ENCODE measurements around the gene JAKMIP2. TPM values are rescaled to one million over a fixed set of nuclear protein-coding genes. Genes with fewer than 3 reads are reported as not detected.
"Not testable (repeated sequence)": the region's sequence is repeated elsewhere in the genome, so short reads cannot be mapped to it uniquely, and the experiment has no call there.

Gene JAKMIP2
- polyA plus RNA-seq, 1 of the 3 experiments (the other 2 are of a cell fraction): 2.1 TPM

GRCh38 chr5:147635882-147636728 lies 146.4 kb downstream of the JAKMIP2 start:
- no peak overlapping the region for H2AFZ ChIP-seq (ENCODE audit: low read depth)
- H3K9ac ChIP-seq: no peak overlapping the region
- H3K27ac ChIP-seq (ENCODE audit: low read depth in 2 of 2, low read length in 1 of 2): no peak overlapping the region
- H3K9me3 ChIP-seq: no peaks in the 10 kb centered on the region
- H3K4me3 ChIP-seq (ENCODE audit: low read depth in 2 of 2, low read length in 1 of 2): no peak overlapping the region
- CTCF ChIA-PET: interaction anchor here (0.6 to 3.5 kb wide), 3 partner anchors 8 to 1131 kb away, joined by 3 to 28 read pairs (median 15); no protein-coding TSS in a partner anchor
- no peak overlapping the region for H3K4me2 ChIP-seq
- no peaks in the 10 kb centered on the region for H3K9me2 ChIP-seq
- WGBS (ENCODE audit: low lambda C conversion rate): 86% methylated on average over 15 of the region's 15 CpGs
- POLR2A ChIA-PET: no interaction called here
- H3K27me3 ChIP-seq (ENCODE audit: insufficient read depth): no peaks in the 10 kb centered on the region
- no peak for DNase-seq
- H3K4me1 ChIP-seq (ENCODE audit: control insufficient read depth in 1 of 2, insufficient read depth in 2 of 2, low read depth in 1 of 2, low read length in 1 of 2): peaks cover 0 to 9% of the 10 kb centered on the region in 2 experiments; a peak in 1 of 4 replicates
- TF ChIP-seq MXI1 (IDR thresholded peaks at IDR 0.05; ENCODE audit: low read depth, low read length) (no peak), JUND (IDR thresholded peaks at IDR 0.05) (no peak), REST (IDR thresholded peaks at IDR 0.05; ENCODE audit: low read depth, low read length) (no peak), RFX5 (IDR thresholded peaks at IDR 0.05; ENCODE audit: low read length) (no peak), TEAD4 (IDR thresholded peaks at IDR 0.05; ENCODE audit: borderline replicate concordance, insufficient read depth) (no peak), TCF12 (IDR thresholded peaks at IDR 0.05) (no peak), SIN3A (IDR thresholded peaks at IDR 0.05; ENCODE audit: borderline replicate concordance, low read depth, low read length) (no peak), FOXJ3 (CRISPR knock-in tag; IDR thresholded peaks at IDR 0.05) (no peak), RXRA (IDR thresholded peaks at IDR 0.05; ENCODE audit: borderline replicate concordance, low read depth) (no peak), YY1 (IDR thresholded peaks at IDR 0.05; ENCODE audit: low read depth) (no peak), ELF1 (IDR thresholded peaks at IDR 0.05) (no peak), GATA2 (CRISPR knock-in tag; IDR thresholded peaks at IDR 0.05) (no peak), FOXM1 (IDR thresholded peaks at IDR 0.05; ENCODE audit: low read depth) (no peak), RAD21 (IDR thresholded peaks at IDR 0.05; ENCODE audit: low read length) (no peak), RCOR1 (IDR thresholded peaks at IDR 0.05; ENCODE audit: low read length) (no peak), GABPA (IDR thresholded peaks at IDR 0.05; ENCODE audit: low read depth) (no peak)
- TF ChIP-seq, protein P1, sequence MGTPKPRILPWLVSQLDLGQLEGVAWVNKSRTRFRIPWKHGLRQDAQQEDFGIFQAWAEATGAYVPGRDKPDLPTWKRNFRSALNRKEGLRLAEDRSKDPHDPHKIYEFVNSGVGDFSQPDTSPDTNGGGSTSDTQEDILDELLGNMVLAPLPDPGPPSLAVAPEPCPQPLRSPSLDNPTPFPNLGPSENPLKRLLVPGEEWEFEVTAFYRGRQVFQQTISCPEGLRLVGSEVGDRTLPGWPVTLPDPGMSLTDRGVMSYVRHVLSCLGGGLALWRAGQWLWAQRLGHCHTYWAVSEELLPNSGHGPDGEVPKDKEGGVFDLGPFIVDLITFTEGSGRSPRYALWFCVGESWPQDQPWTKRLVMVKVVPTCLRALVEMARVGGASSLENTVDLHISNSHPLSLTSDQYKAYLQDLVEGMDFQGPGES (IDR thresholded peaks at IDR 0.05; ENCODE audit: low read depth, low read length): no peak
- H4K20me1 ChIP-seq (ENCODE audit: insufficient read depth): no peaks in the 10 kb centered on the region
- H3K36me3 ChIP-seq (replicated peaks in 1 of 2; ENCODE audit: control insufficient read depth in 1 of 2, insufficient read depth in 2 of 2, low read length in 1 of 2): peaks cover 3 to 14% of the 10 kb centered on the region in 2 experiments
- H3K79me2 ChIP-seq (ENCODE audit: insufficient read depth): no peaks in the 10 kb centered on the region
- no peaks in the 10 kb centered on the region for H3F3A ChIP-seq (replicated peaks; ENCODE audit: insufficient read depth)

DNA sequence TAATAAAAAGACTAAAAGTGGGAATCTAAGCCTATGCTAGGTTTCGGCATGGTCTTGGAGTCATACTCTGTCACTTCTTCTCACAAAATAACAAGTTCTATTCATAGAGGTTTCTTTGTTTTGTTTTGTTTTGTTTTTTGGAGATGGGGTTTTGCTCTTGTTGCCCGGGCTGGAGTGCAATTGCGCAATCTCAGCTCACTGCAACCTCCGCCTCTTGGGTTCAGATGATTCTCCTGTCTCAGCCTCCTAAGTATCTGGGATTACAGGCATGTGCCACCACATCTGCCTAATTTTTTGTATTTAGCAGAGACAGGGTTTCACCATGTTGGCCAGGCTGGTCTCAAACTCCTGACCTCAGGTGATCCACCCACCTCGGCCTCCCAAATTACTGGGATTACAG lies 147.1 kb downstream of the JAKMIP2 start:
- H3K36me3 ChIP-seq (replicated peaks in 1 of 2; ENCODE audit: control insufficient read depth in 1 of 2, insufficient read depth in 2 of 2, low read length in 1 of 2); H3K9me3 ChIP-seq; H3F3A ChIP-seq (replicated peaks; ENCODE audit: insufficient read depth); H3K4me1 ChIP-seq (ENCODE audit: control insufficient read depth in 1 of 2, insufficient read depth in 2 of 2, low read depth in 1 of 2, low read length in 1 of 2); H3K9ac ChIP-seq; H3K4me3 ChIP-seq (ENCODE audit: low read depth in 2 of 2, low read length in 1 of 2); POLR2A ChIA-PET; H2AFZ ChIP-seq (ENCODE audit: low read depth); H3K9me2 ChIP-seq; H4K20me1 ChIP-seq (ENCODE audit: insufficient read depth); H3K27me3 ChIP-seq (ENCODE audit: insufficient read depth); H3K4me2 ChIP-seq; H3K27ac ChIP-seq (ENCODE audit: low read depth in 2 of 2, low read length in 1 of 2); DNase-seq; H3K79me2 ChIP-seq (ENCODE audit: insufficient read depth): not testable (repeated sequence)
- CTCF ChIA-PET: interaction anchor here (0.6 to 3.5 kb wide), 2 partner anchors 187 to 1132 kb away, joined by 3 to 28 read pairs; no protein-coding TSS in a partner anchor
- 96% methylated on average over 5 of the region's 5 CpGs for WGBS (ENCODE audit: low lambda C conversion rate)
